GM18511 (cell line): ENCODE measurements around the gene ACTR3C.
"Not testable (repeated sequence)": the region's sequence is repeated elsewhere in the genome, so short reads cannot be mapped to it uniquely, and the experiment has no call there.

Experiments used
- ATAC-seq: cut with Tn5 transposase; IDR thresholded peaks from one replicate; pipeline ENCODE4 v1.9.1; 2021; ENCODE audit warnings: mild to moderate bottlenecking, moderate library complexity; ENCODE audit not compliant: unreplicated experiment

ACTR3C gene

DNA sequence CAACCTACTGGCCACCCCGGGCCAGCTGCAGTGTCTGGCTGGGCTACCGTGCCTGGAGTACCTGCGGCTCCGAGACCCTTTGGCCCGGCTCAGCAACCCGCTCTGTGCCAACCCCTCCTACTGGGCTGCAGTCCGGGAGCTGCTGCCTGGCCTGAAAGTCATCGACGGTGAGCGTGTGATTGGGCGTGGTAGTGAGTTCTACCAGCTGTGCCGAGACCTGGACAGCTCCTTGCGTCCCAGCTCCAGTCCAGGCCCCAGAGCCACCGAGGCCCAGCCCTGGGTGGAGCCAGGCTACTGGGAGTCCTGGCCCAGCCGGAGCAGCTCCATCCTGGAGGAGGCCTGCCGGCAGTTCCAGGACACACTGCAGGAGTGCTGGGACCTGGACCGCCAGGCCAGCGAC is 13.8 kb upstream of the ACTR3C start:
- ATAC-seq, result no peak

DNA sequence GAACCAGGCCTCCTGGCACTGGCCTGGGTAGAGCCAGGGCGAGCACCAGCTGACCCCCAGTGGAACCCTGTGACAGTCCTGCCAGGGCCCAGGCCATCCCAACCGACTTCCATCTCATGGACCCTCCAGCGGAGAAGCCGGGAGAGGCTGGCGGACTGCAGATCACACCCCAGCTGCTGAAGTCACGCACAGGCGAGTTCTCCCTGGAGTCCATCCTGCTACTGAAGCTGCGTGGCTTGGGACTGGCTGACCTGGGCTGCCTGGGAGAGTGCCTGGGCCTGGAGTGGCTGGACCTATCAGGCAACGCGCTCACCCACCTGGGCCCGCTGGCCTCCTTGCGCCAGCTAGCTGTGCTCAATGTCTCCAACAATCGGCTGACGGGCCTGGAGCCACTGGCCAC is 13.4 kb upstream of the ACTR3C start:
- no peak for ATAC-seq

DNA sequence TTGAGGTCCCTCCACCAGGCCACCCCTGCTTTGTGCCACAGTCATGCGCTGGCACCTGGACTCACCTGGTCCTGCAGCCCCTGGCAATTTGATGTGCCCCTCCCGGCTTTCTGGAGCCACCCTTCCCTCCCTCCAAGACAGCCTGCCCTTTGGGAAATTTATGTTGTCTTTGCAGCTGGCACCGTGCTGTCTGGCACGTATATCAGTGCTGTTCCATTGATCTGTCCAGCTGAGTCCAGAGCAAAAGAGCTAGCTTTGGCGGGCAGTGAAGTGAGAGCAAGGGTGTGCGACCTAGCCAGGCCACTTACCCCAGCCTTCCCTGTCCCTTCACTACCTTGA is 12.4 kb upstream of the ACTR3C start:
- no peak for ATAC-seq

DNA sequence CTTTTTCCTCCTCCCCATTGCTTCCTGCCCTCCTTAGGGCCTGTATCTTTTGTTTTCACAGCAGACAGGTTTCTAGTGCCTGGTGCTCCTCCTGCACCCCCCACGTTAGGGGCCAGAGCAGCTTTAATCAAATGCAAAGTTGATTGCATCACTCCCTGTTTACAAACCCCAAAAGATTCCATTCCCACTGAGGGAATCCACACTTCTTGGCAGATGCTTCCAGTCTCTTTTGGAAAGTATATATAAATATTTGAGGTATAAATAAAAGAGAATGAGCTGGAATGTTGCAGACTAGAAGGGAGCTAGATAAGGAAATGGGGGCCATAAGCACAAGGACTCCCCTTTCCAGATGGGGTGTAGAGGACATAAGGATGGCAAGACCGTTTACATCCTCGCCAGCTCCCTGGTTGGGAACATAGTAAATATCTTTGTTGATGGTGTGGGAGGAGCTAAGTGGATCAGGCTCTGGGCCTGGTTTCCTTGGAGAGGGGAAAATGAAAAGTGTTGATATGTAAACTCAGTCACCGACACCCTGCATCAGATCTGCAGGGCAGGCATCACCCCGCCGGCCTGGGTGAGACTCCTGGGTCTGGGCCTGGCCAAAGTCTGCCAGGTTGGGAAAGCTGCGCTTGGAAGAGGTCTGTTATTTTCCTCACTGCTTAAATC is 11.9 kb upstream of the ACTR3C start:
- ATAC-seq, result no peak

DNA sequence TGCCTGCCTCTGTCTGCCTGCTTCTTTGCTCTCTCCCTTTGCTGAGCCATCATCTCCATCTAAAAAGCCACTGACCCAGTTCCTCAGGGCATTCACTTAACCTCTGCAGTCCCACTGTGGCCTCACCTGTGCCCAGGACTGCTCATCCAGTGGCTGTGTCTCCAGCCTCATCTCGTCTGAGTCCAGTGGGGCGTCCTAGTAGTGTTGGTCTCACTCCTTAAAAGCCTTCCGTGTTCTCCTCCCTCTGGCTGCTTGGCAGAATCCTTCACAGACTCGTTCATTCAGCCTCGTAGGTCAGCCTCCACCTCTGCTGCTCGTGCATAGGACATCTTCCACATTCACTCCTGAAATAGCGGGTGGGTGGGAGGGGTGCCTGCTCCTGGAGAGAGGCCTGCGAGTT is 10.8 kb upstream of the ACTR3C start:
- ATAC-seq, result no peak

DNA sequence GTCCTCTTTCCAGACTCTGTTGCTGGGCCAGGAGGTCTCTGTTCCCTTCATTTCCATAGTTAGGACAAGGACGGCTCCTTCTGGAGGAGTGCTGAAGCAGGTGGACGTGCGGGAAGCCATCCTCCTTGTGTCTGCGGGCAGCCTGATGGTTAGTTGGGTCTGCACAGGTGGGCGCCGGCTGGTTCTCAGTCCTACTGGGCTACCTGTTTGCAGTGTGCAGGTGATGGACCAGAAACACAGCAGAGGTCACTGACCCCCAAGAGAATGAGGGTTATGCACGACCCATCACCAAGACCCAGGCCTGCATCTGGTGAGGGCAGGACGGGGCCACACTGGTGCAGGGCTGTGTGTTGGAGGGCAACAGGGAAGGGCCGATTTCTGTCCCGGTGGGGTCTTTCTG is 10.3 kb upstream of the ACTR3C start:
- no peak for ATAC-seq

DNA sequence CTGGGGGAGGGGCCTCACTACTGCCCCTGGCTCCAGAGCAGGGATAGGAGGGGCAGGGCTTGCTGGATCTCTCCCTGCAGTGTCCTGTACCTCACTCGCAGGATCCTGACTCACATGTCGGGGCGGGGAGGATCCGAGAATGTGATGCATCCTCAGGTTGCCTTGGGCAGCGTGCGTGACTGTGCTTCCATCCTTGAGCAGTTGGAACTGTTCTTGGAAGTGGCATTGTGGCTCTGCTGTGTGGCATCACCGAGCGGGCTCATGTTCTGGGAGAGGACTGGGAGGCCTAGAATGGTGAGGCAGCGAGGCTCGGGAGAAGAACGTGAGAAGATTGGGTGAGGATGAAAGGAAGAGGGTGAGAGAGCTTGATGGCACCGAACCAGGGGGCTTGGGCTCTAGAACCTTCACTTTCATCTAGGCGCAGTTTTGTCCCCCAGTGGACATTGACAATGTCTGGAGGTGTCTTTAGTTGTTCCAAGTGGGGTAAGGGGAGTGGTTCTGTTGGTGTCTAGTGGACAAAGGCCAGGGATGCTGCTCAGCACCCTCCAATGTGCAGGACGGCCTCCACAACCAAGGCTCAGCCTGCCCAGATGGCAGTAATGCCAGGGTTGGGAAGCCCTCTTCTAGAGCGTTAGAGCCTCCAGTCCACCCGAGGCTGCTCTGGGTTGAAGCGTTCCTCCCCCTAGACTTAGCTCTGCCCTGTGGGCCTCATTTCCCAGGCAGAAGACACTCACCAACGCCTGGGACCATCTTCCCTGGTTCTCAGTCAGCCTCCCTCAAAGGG is 9.7 kb upstream of the ACTR3C start:
- ATAC-seq, result no peak

DNA sequence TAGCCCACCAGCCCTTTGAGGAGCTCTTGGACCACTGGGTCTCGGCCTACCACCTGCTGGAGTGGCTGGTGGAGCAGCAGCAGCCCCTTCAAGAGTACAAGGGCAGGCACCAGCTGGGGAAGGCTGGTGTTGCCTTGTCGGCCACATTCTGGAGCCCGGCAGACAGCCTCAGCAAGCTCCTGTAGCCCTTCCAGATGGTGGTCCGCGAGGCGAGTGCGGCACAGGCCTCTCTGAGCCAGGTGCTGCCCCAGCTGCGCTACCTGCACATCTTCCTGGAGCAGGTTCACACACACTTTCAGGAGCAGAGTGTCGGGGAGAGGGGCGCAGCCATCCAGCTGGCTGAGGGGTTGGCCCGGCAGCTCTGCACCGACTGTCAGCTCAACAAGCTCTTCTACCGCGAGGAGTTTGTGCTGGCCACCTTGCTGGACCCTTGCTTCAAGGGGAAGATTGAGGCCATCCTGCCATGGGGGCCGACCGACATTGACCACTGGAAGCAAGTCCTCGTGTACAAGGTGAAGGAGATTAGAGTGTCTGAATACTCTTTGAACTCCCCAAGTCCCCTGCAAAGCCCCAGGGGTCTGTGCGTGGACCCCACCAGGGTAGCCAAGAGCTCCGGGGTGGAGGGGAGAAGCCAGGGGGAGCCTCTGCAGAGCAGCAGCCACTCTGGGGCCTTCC is 7.0 kb upstream of the ACTR3C start:
- no peak for ATAC-seq

DNA sequence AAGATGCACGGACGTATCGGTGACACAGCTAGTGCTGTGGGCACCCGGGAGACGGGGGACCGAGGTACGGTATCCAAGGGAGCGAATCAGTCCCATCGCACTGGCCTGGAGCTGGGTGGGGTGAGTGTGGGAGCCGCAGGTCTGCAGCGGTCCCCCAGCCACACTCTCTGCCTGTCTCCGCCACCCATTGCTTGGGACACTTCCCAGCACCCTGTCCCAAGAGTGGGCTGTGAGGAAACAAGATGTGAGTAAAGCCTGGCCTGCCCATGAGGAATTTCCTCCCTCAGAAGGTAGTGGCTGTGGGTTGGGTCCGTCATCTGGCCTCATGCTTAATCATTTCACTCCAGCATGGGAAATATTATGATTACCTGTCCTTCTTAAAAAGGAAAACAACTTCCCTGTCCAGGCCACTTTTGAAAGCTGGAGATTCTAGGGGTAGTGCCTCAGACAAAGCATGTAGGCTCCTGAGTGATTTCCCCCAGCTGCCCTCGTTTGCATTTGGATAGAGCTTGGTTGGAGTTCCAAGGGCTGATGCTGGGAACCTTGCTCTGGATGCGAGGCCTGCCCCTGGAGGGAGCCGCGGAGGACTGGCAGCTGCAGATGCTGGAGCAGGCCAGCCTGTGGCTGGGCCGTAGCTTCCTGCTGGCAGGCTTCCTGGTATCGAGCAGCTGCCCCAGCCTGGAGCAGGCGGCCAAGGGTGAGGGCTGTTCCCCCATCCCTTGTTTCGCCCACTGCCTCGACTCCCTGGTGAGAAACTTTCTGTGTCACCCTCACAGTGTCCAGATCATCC is 6.2 kb upstream of the ACTR3C start:
- no peak for ATAC-seq

DNA sequence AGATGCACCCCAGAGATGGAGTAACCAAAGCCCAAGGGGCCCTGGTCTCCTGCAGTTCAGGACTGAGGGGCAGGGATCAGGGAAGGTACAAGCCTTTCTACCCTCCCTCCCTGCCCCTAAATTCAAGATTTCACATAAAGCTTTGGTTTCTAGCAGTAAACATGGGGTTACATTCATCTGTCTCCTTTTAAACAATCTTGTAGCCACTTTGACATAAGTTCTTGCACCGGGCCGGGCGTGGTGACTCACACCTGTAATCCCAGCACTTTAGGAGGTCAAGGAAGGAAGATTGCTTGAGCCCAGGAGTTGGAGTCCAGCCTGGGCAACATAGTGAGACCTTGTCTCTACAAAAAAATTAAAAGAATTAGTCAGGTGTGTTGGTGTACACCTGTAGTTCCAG is 4.0 kb upstream of the ACTR3C start:
- ATAC-seq, result no peak

DNA sequence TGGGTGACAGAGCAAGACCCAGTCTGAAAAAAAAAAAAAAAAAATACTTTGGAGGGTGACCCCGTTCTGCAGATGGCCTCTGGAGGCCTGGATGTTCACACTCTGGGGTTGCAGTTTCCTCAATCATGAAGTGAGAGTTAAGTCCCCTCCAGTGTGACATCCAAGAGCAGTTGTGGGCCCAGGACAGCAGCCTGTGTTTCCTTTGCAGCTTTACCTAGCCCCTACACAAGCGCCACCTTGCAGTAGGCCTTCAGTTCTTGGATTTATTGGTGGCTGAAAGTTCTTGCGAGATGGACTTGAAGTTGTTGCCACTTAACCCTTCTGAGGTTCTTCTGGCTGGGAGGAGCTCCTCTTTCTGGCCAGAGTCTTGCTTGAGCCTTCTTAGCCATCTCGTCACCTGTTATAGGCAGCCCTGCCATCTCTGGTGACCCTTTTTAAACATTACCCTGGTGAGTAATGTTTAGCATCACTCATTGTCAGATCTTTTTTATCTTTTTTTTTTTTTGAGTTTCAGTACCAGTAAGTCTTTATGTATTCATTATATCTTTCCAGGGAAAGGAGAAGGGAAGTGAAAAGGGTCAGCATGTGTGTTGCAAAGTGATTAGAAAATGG is 3.4 kb upstream of the ACTR3C start:
- no peak for ATAC-seq

DNA sequence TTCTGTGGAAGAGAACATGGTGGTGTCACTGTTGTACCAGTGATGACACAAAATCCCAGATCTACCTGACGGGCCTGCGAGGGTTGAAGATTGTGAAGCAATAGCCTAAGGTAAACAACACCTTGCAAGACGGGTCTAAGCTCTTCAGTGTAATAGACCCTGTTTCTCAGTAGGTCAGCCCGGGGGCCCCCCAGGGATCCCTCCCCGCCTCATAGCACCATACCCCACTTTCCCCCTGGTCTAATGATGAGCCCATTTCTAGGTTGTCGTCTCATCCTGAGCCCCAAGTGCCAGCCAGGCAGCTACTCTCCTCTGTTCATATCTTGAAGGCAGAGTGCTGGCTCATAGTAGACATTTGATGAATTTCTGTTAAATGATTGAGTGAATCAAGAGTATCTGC is 2.6 kb upstream of the ACTR3C start:
- no peak for ATAC-seq

DNA sequence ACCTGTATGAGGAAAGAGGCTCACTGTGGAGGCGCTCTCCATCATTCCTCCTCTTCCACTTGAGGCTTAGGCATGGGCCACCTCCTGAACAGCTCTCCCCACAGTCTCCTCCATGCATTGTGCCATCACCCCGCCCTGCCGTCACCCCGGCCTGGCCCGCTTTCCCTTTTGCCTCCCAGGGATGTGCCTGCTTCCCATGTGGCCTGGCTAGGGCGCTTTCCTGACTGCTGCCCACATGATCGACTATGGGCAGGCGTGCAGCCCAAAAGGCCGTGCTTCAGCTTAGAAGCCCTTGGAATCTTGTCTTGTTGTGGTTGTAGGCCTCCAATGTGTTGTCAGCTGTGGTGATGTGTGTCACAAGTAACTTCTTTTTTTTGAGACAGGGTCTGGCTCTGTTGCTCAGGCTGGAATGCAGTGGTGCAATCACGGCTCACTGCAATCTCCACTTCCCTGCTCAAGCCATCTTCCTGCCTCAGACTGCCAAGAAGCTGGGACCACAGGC is 1.8 kb upstream of the ACTR3C start:
- ATAC-seq, result no peak

DNA sequence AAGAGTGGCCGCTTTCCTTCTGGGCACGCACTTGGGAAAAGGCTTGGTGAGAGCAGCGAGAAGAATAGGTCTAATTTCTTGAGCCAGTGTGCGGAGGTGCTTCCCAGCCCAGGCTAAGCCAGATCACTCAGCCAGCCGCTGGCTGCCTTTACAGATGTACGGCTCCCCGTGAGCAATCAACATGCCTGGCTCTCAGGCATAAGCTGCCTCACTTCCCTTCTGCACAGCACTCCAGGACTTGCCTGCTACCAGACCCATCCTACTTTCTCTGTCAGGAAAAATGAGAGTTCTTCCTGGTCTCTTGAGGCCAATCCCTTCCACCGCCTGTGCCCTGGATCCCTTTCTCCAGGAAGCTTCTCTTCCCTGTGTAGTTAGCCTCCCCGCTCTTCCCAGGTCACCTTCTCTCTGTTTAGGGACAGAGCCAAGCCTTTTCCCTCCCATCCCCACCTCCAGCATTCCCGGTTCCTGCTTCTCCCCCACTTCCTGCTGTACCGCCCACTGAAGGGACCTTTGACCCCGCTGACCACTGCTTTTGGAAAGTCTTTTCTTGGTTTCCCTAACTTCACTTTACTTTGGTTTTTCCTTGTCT is 1.1 kb upstream of the ACTR3C start:
- no peak for ATAC-seq

DNA sequence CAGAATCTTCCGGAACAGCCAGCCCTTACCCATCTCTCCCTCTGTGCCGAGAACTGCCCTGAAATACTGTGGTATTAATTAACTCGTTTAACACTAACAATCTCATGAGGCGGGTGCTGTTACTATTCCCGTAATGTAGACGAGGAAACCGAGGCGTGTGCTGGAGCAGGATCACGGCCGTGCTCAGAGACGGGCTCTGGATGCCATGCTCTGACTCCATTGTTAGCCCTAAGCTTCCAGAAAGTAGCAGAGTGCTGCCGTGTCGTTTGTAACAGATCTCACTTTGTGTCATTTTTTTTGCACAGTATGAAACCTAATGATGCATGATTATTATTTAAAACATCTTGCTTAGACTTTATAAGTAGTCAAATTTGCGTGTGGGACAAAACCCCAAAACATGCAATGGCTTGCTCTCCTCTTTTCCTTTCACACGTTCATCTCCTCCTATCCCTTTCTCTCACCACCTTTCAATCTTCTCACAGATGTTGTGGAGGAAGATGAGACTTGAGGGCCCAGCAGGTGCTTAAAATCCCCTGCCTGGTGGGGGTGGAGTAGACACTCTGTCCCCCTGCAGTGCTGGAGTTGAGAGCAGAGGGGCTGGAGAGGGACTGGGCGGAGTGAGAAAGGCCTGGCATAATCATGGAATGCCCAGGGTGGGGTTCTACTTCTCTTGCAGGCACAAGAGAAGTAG is 482 bp upstream of the ACTR3C start:
- ATAC-seq, result peak; percentile 35

DNA sequence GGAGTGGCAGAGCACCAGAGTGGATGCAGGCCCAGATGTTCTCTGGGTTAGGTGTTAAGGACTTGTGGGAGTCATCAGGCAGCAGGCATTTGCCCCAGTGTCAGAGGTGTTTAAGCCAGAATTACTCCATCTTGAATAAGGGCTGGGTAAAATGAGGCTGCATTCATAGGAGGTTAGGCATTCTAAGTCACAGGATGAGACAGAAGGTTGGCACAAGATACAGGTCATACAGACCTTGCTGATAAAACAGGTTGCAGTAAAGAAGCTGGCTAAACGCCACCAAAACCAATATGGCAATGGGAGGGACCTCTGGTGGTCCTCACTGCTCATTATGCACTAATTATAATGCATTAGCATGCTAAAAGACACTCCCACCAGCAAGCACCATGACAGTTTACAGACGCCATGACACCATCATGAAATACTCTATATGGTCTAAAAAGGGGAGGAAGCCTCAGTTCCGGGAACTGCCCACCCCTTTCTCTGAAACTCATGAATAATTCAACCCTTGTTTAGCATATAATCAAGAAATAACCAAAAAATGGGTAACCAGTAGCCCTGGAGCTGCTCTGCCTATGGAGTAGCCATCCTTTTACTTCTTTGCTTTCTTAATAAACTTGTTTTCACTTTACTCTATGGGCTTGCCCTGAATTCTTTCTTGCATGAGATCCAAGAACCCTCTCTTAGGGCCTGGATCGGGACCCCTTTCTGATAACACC is 1.1 kb downstream of the ACTR3C start:
- ATAC-seq, result peak; percentile 37

DNA sequence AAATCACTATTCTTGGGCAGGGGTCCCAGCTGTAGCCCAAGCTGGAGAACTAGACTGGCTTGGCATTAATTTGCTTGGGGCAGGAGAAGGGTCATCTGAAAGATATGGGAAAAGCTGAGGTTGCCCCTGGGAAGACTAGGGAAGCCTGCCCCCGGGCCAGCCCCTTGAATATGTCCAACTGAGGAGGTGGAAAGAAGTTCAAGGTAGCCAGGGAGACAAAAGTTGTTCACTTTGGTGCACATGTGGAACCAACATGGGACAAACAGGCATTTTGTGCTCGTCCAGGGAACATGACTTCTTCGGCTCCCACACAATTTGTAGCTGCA is 1.6 kb downstream of the ACTR3C start:
- no peak for ATAC-seq

DNA sequence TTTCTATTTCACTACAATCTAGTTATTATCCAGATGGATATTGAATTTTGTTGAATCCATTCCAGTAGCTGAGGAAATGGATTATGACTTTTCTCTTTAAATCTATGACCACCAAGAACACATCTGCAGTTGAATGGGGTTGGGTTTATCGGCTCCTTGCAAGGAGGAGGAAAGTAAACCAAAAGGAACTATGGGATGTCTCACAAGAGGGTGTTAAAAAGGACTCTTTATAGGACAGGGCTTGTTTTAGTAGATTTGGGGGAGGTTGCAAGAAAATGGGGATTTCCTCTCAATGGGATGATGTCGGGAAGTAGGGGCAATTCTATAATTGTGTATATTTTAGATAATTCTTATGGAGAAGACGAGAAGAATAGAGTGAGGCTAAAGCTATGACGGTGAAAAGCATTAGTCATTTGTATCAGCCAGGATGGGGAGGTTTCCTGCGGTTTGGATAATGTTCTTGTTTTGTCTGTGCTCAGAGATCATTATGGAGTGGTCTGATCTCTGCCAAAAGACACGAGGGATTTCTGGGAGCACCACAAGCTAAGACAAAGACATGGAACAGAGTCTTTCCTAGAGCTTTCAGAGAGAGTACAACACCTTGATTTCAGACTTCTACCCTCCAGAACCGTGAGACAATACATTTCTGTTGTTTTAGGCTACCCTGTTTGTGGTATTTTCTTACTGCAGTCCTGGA is 5.4 kb downstream of the ACTR3C start:
- no peak for ATAC-seq

DNA sequence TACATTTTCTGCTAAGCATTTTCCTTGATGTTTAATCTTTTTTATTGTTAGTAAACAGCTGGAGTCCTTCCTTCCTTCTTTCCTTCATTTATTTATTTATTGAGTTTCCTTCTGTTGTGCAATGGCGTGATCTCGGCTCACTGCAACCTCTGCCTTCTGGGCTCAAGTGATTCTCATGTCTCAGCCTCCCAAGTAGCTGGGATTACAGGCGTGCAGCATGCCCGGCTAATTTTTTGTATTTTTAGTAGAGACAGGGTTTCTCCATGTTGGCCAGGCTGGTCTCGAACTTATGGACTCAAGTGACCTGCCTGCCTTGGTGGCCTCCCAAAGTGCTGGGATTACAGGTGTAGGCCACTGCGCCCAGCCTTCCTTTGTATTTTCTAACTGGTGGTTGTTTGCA is 6.4 kb downstream of the ACTR3C start:
- not testable (repeated sequence) for ATAC-seq
